Stimulated activated naive B cell treated with anti-CD40 and anti-IgM and Interleukin-4, amounts not matched to agents 10 μg/mL and 1 μg/mL and 100 μg/mL, for 72 hours (primary cell): ENCODE measurements around the gene CAPN1.

Source experiments
- ATAC-seq, 2 donors: fragments of 150-1000 bp; cut with Tn5 transposase; replicated peaks; 2 replicates each; pipeline ENCODE4 v1.10.0; 2021; ENCODE audit warnings: moderate library complexity in 1 of 2
- DNase-seq: peaks from one replicate; pipeline ENCODE4 v3.0.0; 2021
- H3K27ac Mint-ChIP-seq: one replicate; pipeline ENCODE4 v1.8.0; 2022; ENCODE audit warnings: mild to moderate bottlenecking, mixed read lengths
- H3K27me3 Mint-ChIP-seq, 2 donors: one replicate each; pipeline ENCODE4 v1.8.0; 2022; ENCODE audit warnings: mixed read lengths in 2 of 2
- H3K36me3 Mint-ChIP-seq, 2 donors: one replicate each; pipeline ENCODE4 v1.8.0; 2022; ENCODE audit warnings: mixed read lengths in 2 of 2, mild to moderate bottlenecking in 1 of 2
- H3K4me1 Mint-ChIP-seq, 2 donors: one replicate each; pipeline ENCODE4 v1.8.0; 2022; ENCODE audit warnings: mixed read lengths in 2 of 2, mild to moderate bottlenecking in 1 of 2
- H3K4me3 Mint-ChIP-seq, 2 donors: one replicate each; pipeline ENCODE4 v1.8.0; 2022; ENCODE audit warnings: mild to moderate bottlenecking in 2 of 2, mixed read lengths in 2 of 2, moderate library complexity in 1 of 2
- H3K9me3 Mint-ChIP-seq, 2 donors: one replicate each; pipeline ENCODE4 v1.8.0; 2022; ENCODE audit warnings: mixed read lengths in 2 of 2, mild to moderate bottlenecking in 1 of 2

CAPN1 gene

GRCh38 chr11:65194564-65194963 lies 12.8 kb downstream of the CAPN1 start:
- ATAC-seq (no peak), DNase-seq (no peak)
- peaks cover 29 to 42% of the 10 kb centered on the region in 2 donors for H3K36me3 Mint-ChIP-seq
- H3K27me3 Mint-ChIP-seq: no peaks in the 10 kb centered on the region
- H3K4me1 Mint-ChIP-seq: peaks cover 16 to 23% of the 10 kb centered on the region in 2 donors
- no peaks in the 10 kb centered on the region for H3K9me3 Mint-ChIP-seq
- no peak overlapping the region for H3K27ac Mint-ChIP-seq
- no peak overlapping the region for H3K4me3 Mint-ChIP-seq

DNA sequence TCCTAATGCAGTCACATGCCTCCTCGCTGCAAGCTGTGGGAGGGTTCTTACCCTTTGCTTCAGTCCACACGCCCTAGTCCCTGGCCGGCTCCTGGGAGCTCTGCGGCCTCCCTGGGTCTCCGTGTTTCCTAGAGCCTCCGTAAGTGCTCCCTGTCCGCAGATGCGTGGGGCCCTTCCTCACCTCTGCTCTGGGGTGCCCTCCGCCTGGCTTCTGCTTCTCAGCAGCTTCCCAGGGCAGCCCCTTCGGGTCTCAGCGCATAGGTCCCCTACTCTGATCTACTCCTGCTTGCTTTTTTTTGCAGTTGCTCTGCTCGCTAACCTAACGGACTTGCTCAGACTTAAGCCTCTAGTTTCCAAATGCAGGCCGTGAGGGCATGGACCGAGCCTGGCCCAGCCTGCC lies 22.4 kb downstream of the CAPN1 start:
- no peak for DNase-seq
- H3K36me3 Mint-ChIP-seq: peaks cover 50 to 61% of the 10 kb centered on the region in 2 donors
- H3K4me3 Mint-ChIP-seq: no peak overlapping the region
- peaks cover 5 to 22% of the 10 kb centered on the region in 2 donors for H3K4me1 Mint-ChIP-seq
- H3K27ac Mint-ChIP-seq: no peak overlapping the region
- no peaks in the 10 kb centered on the region for H3K27me3 Mint-ChIP-seq
- H3K9me3 Mint-ChIP-seq: no peaks in the 10 kb centered on the region
- no peak for ATAC-seq

DNA sequence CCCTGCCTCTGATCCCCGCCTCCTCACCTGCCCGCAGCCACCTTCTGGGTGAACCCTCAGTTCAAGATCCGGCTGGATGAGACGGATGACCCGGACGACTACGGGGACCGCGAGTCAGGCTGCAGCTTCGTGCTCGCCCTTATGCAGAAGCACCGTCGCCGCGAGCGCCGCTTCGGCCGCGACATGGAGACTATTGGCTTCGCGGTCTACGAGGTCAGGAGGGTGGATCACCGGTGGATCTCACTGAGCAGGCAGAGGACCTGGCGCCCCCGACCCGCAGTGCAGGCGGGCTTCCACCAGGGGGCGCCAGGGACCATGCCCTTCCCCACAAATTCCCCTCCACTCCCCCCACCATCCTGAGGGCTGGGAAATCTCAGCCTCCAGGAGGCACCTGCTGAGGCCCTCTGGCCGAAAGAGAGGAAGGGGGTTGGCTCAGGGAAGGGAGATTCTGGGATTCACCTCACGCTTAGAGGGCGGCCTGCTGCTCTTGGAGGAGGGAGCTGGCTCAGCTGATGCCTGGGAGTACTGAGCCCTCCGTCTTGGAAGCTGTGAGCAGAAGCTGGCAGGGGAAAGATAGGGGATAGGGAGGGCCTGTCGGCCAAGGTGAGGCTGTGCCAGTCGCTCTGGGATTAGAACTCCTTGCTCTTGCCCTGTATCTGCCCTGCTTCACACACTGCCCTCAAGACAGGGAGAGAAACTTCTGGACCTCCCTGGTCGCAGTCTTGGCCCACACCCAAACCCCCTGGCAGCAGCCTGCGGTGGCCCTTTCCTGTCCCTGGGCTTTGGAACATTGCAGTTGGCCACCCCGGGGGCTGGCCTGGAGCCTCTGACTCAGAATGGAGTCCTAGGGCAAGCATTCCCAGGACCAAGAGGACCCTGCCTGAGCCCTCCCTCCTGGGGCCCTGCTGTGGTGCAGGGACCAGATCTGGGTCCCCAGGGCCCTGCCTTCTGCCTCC lies 23.2 kb downstream of the CAPN1 start:
- DNase-seq: no peak
- H3K9me3 Mint-ChIP-seq: no peaks in the 10 kb centered on the region
- peaks cover 56 to 61% of the 10 kb centered on the region in 2 donors for H3K36me3 Mint-ChIP-seq
- H3K4me1 Mint-ChIP-seq: peaks cover 5 to 22% of the 10 kb centered on the region in 2 donors
- peak overlapping the region; percentile 51 for H3K27ac Mint-ChIP-seq
- ATAC-seq: peak; percentile 73 to 74
- H3K4me3 Mint-ChIP-seq: no peak overlapping the region
- H3K27me3 Mint-ChIP-seq: no peaks in the 10 kb centered on the region

DNA sequence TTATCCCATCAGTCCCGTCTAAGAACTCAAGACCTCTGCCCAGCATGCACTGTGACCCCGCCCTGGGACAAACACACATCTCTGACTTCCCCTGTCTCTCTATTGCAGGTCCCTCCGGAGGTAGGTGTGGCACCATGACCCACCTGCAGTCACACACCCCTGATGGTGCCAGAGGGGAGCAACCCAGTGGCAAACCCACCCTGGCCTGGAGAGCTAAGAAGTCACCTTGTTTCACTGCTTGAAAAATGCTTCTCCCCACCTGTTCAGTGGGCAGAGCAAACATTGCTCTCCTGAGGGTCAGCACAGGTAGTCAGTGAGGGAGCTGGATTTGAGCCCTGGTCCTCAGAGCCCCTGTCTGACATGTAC lies 23.9 kb downstream of the CAPN1 start:
- H3K9me3 Mint-ChIP-seq: no peaks in the 10 kb centered on the region
- DNase-seq (no peak), ATAC-seq (no peak)
- peak overlapping the region; percentile 21 for H3K27ac Mint-ChIP-seq
- peaks cover 5 to 19% of the 10 kb centered on the region in 2 donors for H3K4me1 Mint-ChIP-seq
- H3K4me3 Mint-ChIP-seq: no peak overlapping the region
- no peaks in the 10 kb centered on the region for H3K27me3 Mint-ChIP-seq
- H3K36me3 Mint-ChIP-seq: peaks cover 54 to 60% of the 10 kb centered on the region in 2 donors

DNA sequence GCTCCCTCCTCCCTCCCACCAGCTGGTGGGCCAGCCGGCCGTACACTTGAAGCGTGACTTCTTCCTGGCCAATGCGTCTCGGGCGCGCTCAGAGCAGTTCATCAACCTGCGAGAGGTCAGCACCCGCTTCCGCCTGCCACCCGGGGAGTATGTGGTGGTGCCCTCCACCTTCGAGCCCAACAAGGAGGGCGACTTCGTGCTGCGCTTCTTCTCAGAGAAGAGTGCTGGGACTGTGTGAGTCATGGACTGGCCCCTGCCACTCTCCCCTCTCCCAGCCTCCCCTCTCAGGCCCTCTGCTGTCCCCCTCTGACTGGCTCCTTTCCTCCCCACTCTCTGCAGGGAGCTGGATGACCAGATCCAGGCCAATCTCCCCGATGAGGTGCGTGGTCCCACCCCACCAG lies 24.7 kb downstream of the CAPN1 start:
- DNase-seq: no peak
- no peaks in the 10 kb centered on the region for H3K9me3 Mint-ChIP-seq
- ATAC-seq: no peak
- no peak overlapping the region for H3K27ac Mint-ChIP-seq
- H3K4me1 Mint-ChIP-seq: peaks cover 5 to 11% of the 10 kb centered on the region in 2 donors
- no peaks in the 10 kb centered on the region for H3K27me3 Mint-ChIP-seq
- no peak overlapping the region for H3K4me3 Mint-ChIP-seq
- peaks cover 53 to 60% of the 10 kb centered on the region in 2 donors for H3K36me3 Mint-ChIP-seq

DNA sequence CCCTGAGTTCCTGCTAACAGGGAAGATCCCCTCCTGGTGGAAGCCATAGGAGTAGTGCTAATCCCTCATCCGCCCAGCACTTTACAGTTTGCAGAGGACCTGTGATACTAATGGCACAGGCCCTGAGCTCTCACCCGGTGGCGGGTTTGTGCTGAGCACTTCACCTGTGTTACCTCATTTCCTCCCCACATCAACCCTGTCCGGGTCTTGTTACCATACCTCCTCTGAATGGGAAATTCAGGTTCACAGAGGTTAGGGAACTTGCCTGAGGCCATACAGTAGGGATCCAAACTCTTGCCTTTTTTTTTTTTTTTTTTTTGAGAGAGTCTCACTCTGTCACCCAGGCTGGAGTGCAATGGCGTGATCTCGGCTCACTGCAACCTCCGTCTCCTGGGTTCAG lies 25.2 kb downstream of the CAPN1 start:
- peaks cover 54 to 60% of the 10 kb centered on the region in 2 donors for H3K36me3 Mint-ChIP-seq
- peaks cover 5 to 11% of the 10 kb centered on the region in 2 donors for H3K4me1 Mint-ChIP-seq
- H3K4me3 Mint-ChIP-seq: no peak overlapping the region
- ATAC-seq (no peak), DNase-seq (no peak)
- no peaks in the 10 kb centered on the region for H3K9me3 Mint-ChIP-seq
- H3K27ac Mint-ChIP-seq: peak overlapping the region; percentile 66
- no peaks in the 10 kb centered on the region for H3K27me3 Mint-ChIP-seq

- peaks cover 53 to 62% of the 10 kb centered on the region in 2 donors for H3K36me3 Mint-ChIP-seq
- no peak overlapping the region for H3K27ac Mint-ChIP-seq
- no peak overlapping the region for H3K4me3 Mint-ChIP-seq
- H3K27me3 Mint-ChIP-seq: no peaks in the 10 kb centered on the region
- no peaks in the 10 kb centered on the region for H3K9me3 Mint-ChIP-seq
- DNase-seq (no peak), ATAC-seq (no peak)
- H3K4me1 Mint-ChIP-seq: peaks cover 5 to 16% of the 10 kb centered on the region in 2 donors
These were observed 26.4 kb downstream of the CAPN1 start for GRCh38 chr11:65207918-65208784.

- Mint-ChIP-seq H3K27ac (no peak overlapping the region), H3K27me3 (no peaks in the 10 kb centered on the region), H3K4me1 (peaks cover 12 to 25% of the 10 kb centered on the region in 2 donors), H3K9me3 (no peaks in the 10 kb centered on the region), H3K4me3 (no peak overlapping the region), H3K36me3 (peaks cover 53 to 61% of the 10 kb centered on the region in 2 donors)
- ATAC-seq (no peak), DNase-seq (no peak)
These were observed 27.3 kb downstream of the CAPN1 start for GRCh38 chr11:65208785-65209710.

- Mint-ChIP-seq H3K27me3 (no peaks in the 10 kb centered on the region), H3K4me1 (peaks cover 17 to 25% of the 10 kb centered on the region in 2 donors), H3K4me3 (no peak overlapping the region), H3K27ac (no peak overlapping the region), H3K9me3 (no peaks in the 10 kb centered on the region), H3K36me3 (peaks cover 46 to 53% of the 10 kb centered on the region in 2 donors)
- DNase-seq (no peak), ATAC-seq (no peak)
These were observed 28.1 kb downstream of the CAPN1 start for GRCh38 chr11:65209711-65210360.

DNA sequence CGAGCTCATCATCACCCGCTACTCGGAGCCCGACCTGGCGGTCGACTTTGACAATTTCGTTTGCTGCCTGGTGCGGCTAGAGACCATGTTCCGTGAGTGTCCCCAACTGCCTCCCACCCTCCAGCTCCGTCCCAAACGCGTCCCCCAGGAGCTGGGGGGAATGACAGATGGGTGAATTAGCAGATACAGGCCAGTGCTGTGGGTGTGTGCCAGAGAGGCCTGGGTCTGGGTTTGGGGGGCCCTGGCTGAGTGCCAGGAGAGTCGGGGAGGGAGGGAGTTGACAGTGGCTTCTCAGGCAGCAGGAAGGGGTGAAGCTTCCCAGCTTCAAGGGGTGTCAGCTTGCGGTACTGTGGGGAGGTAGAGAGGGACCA lies 28.6 kb downstream of the CAPN1 start:
- no peak for ATAC-seq
- Mint-ChIP-seq H3K36me3 (peaks cover 44 to 51% of the 10 kb centered on the region in 2 donors), H3K27ac (no peak overlapping the region), H3K4me3 (no peak overlapping the region), H3K27me3 (peaks cover 0 to under 1% of the 10 kb centered on the region in 2 donors), H3K4me1 (peaks cover 19 to 26% of the 10 kb centered on the region in 2 donors), H3K9me3 (peaks cover 0 to under 1% of the 10 kb centered on the region in 2 donors)
- no peak for DNase-seq

GRCh38 chr11:65210748-65211147 lies 29.0 kb downstream of the CAPN1 start:
- Mint-ChIP-seq H3K4me1 (peaks cover 23 to 30% of the 10 kb centered on the region in 2 donors), H3K9me3 (peaks cover 3 to 4% of the 10 kb centered on the region in 2 donors), H3K27me3 (peaks cover 3 to 4% of the 10 kb centered on the region in 2 donors), H3K27ac (no peak overlapping the region), H3K4me3 (no peak overlapping the region), H3K36me3 (peaks cover 44 to 51% of the 10 kb centered on the region in 2 donors)
- DNase-seq (no peak), ATAC-seq (no peak)

- peak overlapping the region; percentile 27 for H3K27ac Mint-ChIP-seq
These were observed 29.8 kb downstream of the CAPN1 start for GRCh38 chr11:65211293-65212105.

More at GRCh38 chr11:65211293-65212105, 29.8 kb downstream of the CAPN1 start:
- Mint-ChIP-seq H3K4me1 (peaks cover 23 to 32% of the 10 kb centered on the region in 2 donors), H3K9me3 (peaks cover 3 to 5% of the 10 kb centered on the region in 2 donors), H3K27me3 (peaks cover 5% of the 10 kb centered on the region in 2 donors), H3K4me3 (no peak overlapping the region), H3K36me3 (peaks cover 40 to 50% of the 10 kb centered on the region in 2 donors)
- ATAC-seq (no peak), DNase-seq (no peak)
